Measurements from ENCODE around the gene TNNC2. TPM values are rescaled to one million over a fixed set of nuclear protein-coding genes. Genes with fewer than 3 reads are reported as not detected.

Gene TNNC2
- total and polyA plus RNA-seq, 2 of the 8 experiments (the other 6 are each of a cell fraction or from before 2014, with no cell fraction given): 5.7 to 7.6 TPM

GRCh38 chr20:45860560-45861220, 33.6 kb upstream of the TNNC2 start:
- no peaks in the 10 kb centered on the region for H3K27me3 ChIP-seq (replicated peaks in 1 of 4; ENCODE audit: control insufficient read depth in 3 of 4, extremely low read depth in 1 of 4, insufficient read depth in 3 of 4, low read length in 3 of 4)
- H2BK5ac ChIP-seq (ENCODE audit: low read depth, low read length): no peak overlapping the region
- H4K91ac ChIP-seq (replicated peaks; ENCODE audit: insufficient read length, low read length): no peak overlapping the region
- H3K4me2 ChIP-seq (ENCODE audit: insufficient read depth in 1 of 2, low read depth in 2 of 2, low read length in 2 of 2): no peak overlapping the region
- H2BK120ac ChIP-seq (replicated peaks; ENCODE audit: low read depth, low read length): no peak overlapping the region
- H3K4me1 ChIP-seq (replicated peaks in 1 of 4; ENCODE audit: control insufficient read depth in 3 of 4, insufficient read depth in 4 of 4, low read length in 3 of 4): peaks cover 0 to 6% (median 1%) of the 10 kb centered on the region in 4 experiments; a peak in 4 of 7 replicates
- H3K9ac ChIP-seq (replicated peaks in 1 of 4; ENCODE audit: extremely low read depth in 1 of 4, low read depth in 3 of 4, low read length in 3 of 4): no peak overlapping the region
- H4K20me1 ChIP-seq (replicated peaks in 1 of 2; ENCODE audit: control insufficient read depth in 1 of 2, insufficient read depth in 2 of 2, low read length in 2 of 2): no peaks in the 10 kb centered on the region
- no peak overlapping the region for H3K4me3 ChIP-seq (ENCODE audit: extremely low read depth in 1 of 4, insufficient read depth in 2 of 4, low read depth in 3 of 4, low read length in 4 of 4)
- WGBS, 2 experiments (ENCODE audit: extremely low coverage in 1 of 2, insufficient coverage in 1 of 2, insufficient read length in 1 of 2, insufficient replicate concordance in 2 of 2, low coverage in 1 of 2, low lambda C conversion rate in 2 of 2, missing lambda C conversion rate in 1 of 2): 87% methylated on average over 7 of the region's 7 CpGs; no CpG with 5 or more reads in 1 of the 2 experiments
- DNase-seq (ENCODE audit: low read depth in 1 of 2, low spot score in 2 of 2): no peak
- no peak overlapping the region for H2BK12ac ChIP-seq (ENCODE audit: low read depth, low read length)
- TF ChIP-seq EP300 (IDR thresholded peaks at IDR 0.05; ENCODE audit: borderline replicate concordance in 1 of 2, low read depth in 2 of 2, low read length in 2 of 2) (no peak), TAF1 (IDR thresholded peaks at IDR 0.05; ENCODE audit: low read depth, low read length) (no peak), POU5F1 (IDR thresholded peaks at IDR 0.05; ENCODE audit: low read depth, low read length) (no peak), MAFK (IDR thresholded peaks at IDR 0.05; ENCODE audit: low read depth, low read length) (no peak), RXRA (IDR thresholded peaks at IDR 0.05; ENCODE audit: insufficient read depth, low read depth, low read length) (no peak)
- H3K23ac ChIP-seq (ENCODE audit: insufficient read length): no peak overlapping the region
- H3K27ac ChIP-seq (ENCODE audit: low read depth, low read length): no peak overlapping the region
- 0 out of 2 replicates have a peak overlapping the region, but pooled peaks have one; percentile 32 for H2AK5ac ChIP-seq (ENCODE audit: low read depth, low read length)
- no peak overlapping the region for H3K14ac ChIP-seq (ENCODE audit: insufficient read length)
- no peak overlapping the region for H2BK15ac ChIP-seq (ENCODE audit: low read length)
- no peaks in the 10 kb centered on the region; the same call in 1 of the 2 replicates for H3K79me1 ChIP-seq (ENCODE audit: low read depth, low read length)
- H3K18ac ChIP-seq (ENCODE audit: extremely low read depth, low read length): no peak overlapping the region
- H4K5ac ChIP-seq (ENCODE audit: insufficient read length, low read depth, low read length): no peak overlapping the region
- H3K56ac ChIP-seq (replicated peaks; ENCODE audit: insufficient read length, low read depth, low read length): no peak overlapping the region
- ChIA-PET CTCF (ENCODE audit: partially characterized antibody) (interaction anchor here (0.6 to 1.2 kb wide), 3 partner anchors 37 to 110 kb away, joined by 3 to 4 read pairs (median 3); no protein-coding TSS in a partner anchor), POLR2A (ENCODE audit: partially characterized antibody) (interaction anchor here (1.1 to 1.2 kb wide), 3 partner anchors 21 to 50 kb away, joined by 3 to 9 read pairs (median 3); partner anchors contain the start of gene ZSWIM1)
- no peak overlapping the region for H2BK20ac ChIP-seq (ENCODE audit: low read length)
- H3K23me2 ChIP-seq (ENCODE audit: low read depth, low read length): peaks cover 8% of the 10 kb centered on the region; the same call in 1 of the 2 replicates
- no peak overlapping the region for H2AFZ ChIP-seq (ENCODE audit: low read length)
- no peak overlapping the region for H4K8ac ChIP-seq (ENCODE audit: extremely low read depth, insufficient read depth, low read length)
- H3K79me2 ChIP-seq (ENCODE audit: control insufficient read depth in 1 of 2, insufficient read depth in 2 of 2, low read length in 2 of 2): peaks cover 0 to 15% of the 10 kb centered on the region in 2 experiments; a peak in 1 of 4 replicates
- H3K36me3 ChIP-seq (ENCODE audit: control insufficient read depth in 2 of 4, insufficient read depth in 4 of 4, low read length in 3 of 4): no peaks in the 10 kb centered on the region; a peak in 1 of 8 replicates
- H3K9me3 ChIP-seq (ENCODE audit: insufficient read depth in 2 of 2, low read depth in 1 of 2, low read length in 1 of 2): no peaks in the 10 kb centered on the region
- H3K4ac ChIP-seq (replicated peaks; ENCODE audit: insufficient read length, low read depth, low read length): no peak overlapping the region
- FAIRE-seq: no peak

Measured in H1 (cell line).